Measurements from ENCODE around the gene HOXB2.
"Not testable (repeated sequence)": the region's sequence is repeated elsewhere in the genome, so short reads cannot be mapped to it uniquely, and the experiment has no call there.

The HOXB2 gene

DNA sequence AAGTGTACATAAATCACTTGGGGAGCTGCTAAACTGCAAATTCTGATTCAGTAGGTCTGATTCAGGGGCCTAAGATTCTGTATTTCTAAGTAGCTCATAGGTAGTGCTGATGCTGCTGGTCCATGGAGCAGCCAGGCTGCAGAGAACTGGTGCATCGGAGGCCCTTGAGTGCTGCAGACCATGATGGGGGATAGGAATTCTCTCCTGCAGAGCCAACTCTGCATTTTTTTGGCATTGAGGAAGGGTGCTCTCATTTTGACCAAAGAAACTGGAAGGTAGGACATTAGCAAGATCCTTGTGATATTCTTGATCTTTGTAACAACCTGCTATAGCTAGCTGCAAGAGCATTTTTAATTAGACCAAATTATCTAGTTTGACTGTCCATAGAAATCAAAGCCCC is 4.7 kb downstream of the HOXB2 start:
- peaks cover 29 to 65% (median 51%) of the 10 kb centered on the region in 3 experiments for H3K27me3 ChIP-seq (ENCODE audit: control insufficient read depth in 3 of 3, insufficient read depth in 3 of 3, low read depth in 1 of 3, low read length in 3 of 3)
- H3K4me1 ChIP-seq (ENCODE audit: control insufficient read depth in 2 of 2, insufficient read depth in 1 of 2, low read depth in 1 of 2, low read length in 2 of 2), result no peaks in the 10 kb centered on the region
- H3K18ac ChIP-seq (ENCODE audit: low read length), result no peak overlapping the region
- no peak overlapping the region for H2BK120ac ChIP-seq (ENCODE audit: low read depth, low read length)
- H4K8ac ChIP-seq (ENCODE audit: low read depth, low read length), result no peak overlapping the region
- no CpG with 5 or more reads among the region's 1 CpG for WGBS, 2 donors (ENCODE audit: extremely low coverage in 2 of 2, insufficient read length in 2 of 2, insufficient replicate concordance in 1 of 2)
- no peak overlapping the region for H4K91ac ChIP-seq (ENCODE audit: low read depth, low read length, poor library complexity)
- H3K23ac ChIP-seq (ENCODE audit: low read depth, low read length, poor library complexity), result no peak overlapping the region
- no peak overlapping the region for H3K27ac ChIP-seq (replicated peaks; ENCODE audit: low read length)
- no peak overlapping the region for H3K4me3 ChIP-seq (ENCODE audit: low read length in 2 of 2)
- DNase-seq (ENCODE audit: low spot score), result no peak
- H2BK12ac ChIP-seq (ENCODE audit: low read length), result no peak overlapping the region
- H2AFZ ChIP-seq (ENCODE audit: low read length), result no peak overlapping the region
- no peak overlapping the region for H2AK5ac ChIP-seq (ENCODE audit: low read depth, low read length)
- H3K36me3 ChIP-seq (replicated peaks in 1 of 2; ENCODE audit: control insufficient read depth in 2 of 2, insufficient read depth in 2 of 2, low read length in 2 of 2), result no peaks in the 10 kb centered on the region
- H2BK15ac ChIP-seq (ENCODE audit: low read length), result no peak overlapping the region
- no peak overlapping the region for H3K9ac ChIP-seq (ENCODE audit: low read depth, low read length, poor library complexity)
- no peaks in the 10 kb centered on the region for H3K79me1 ChIP-seq (ENCODE audit: low read depth, low read length)
- no peak overlapping the region for H3K14ac ChIP-seq (ENCODE audit: low read length)
- H3K4ac ChIP-seq (ENCODE audit: low read length), result no peak overlapping the region
- peaks cover 0 to 2% of the 10 kb centered on the region in 2 donors for H3K9me3 ChIP-seq (replicated peaks in 1 of 2; ENCODE audit: control insufficient read depth in 2 of 2, insufficient read depth in 1 of 2, low read depth in 1 of 2, low read length in 2 of 2)
- H3K4me2 ChIP-seq (ENCODE audit: insufficient read depth, low read length, poor library complexity, severe bottlenecking), result no peak overlapping the region
- H2BK5ac ChIP-seq (ENCODE audit: low read length), result no peak overlapping the region

DNA sequence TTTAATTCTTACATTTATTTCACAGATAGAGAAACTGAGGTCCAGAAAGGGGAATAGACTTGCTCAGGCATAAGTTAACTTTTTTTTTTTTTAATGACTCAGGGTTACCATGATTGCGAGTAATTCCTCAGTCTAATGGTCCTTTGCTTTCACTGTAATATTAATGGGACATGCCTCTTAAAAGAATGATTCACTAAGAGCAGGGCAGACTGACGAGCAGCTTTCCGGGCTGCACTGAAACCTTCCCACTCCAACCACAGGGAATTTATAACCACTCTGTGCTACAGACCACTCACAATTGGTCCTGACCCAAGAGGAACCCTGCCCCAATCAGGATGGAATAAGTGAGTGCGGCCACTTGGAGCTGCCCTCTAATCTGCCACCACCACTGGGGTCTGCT is 5.7 kb downstream of the HOXB2 start:
- Histone ChIP-seq H3K4ac (ENCODE audit: low read length) (no peak overlapping the region), H3K4me3 (ENCODE audit: low read length in 2 of 2) (no peak overlapping the region), H3K9ac (ENCODE audit: low read depth, low read length, poor library complexity) (no peak overlapping the region), H3K23ac (ENCODE audit: low read depth, low read length, poor library complexity) (no peak overlapping the region), H3K79me1 (ENCODE audit: low read depth, low read length) (no peaks in the 10 kb centered on the region), H2AFZ (ENCODE audit: low read length) (no peak overlapping the region), H3K14ac (ENCODE audit: low read length) (no peak overlapping the region), H2BK12ac (ENCODE audit: low read length) (no peak overlapping the region), H3K27ac (replicated peaks; ENCODE audit: low read length) (no peak overlapping the region), H3K27me3 (ENCODE audit: control insufficient read depth in 3 of 3, insufficient read depth in 3 of 3, low read depth in 1 of 3, low read length in 3 of 3) (peaks cover 24 to 59% (median 40%) of the 10 kb centered on the region in 3 experiments), H4K8ac (ENCODE audit: low read depth, low read length) (no peak overlapping the region), H2BK15ac (ENCODE audit: low read length) (no peak overlapping the region), H3K36me3 (replicated peaks in 1 of 2; ENCODE audit: control insufficient read depth in 2 of 2, insufficient read depth in 2 of 2, low read length in 2 of 2) (no peaks in the 10 kb centered on the region), H3K9me3 (replicated peaks in 1 of 2; ENCODE audit: control insufficient read depth in 2 of 2, insufficient read depth in 1 of 2, low read depth in 1 of 2, low read length in 2 of 2) (peaks cover 0 to 2% of the 10 kb centered on the region in 2 donors), H3K18ac (ENCODE audit: low read length) (no peak overlapping the region), H3K4me1 (ENCODE audit: control insufficient read depth in 2 of 2, insufficient read depth in 1 of 2, low read depth in 1 of 2, low read length in 2 of 2) (no peaks in the 10 kb centered on the region), H2AK5ac (ENCODE audit: low read depth, low read length) (no peak overlapping the region), H2BK120ac (ENCODE audit: low read depth, low read length) (no peak overlapping the region), H2BK5ac (ENCODE audit: low read length) (no peak overlapping the region), H4K91ac (ENCODE audit: low read depth, low read length, poor library complexity) (no peak overlapping the region), H3K4me2 (ENCODE audit: insufficient read depth, low read length, poor library complexity, severe bottlenecking) (no peak overlapping the region)
- no CpG with 5 or more reads among the region's 4 CpGs for WGBS, 2 donors (ENCODE audit: extremely low coverage in 2 of 2, insufficient read length in 2 of 2, insufficient replicate concordance in 1 of 2)
- DNase-seq (ENCODE audit: low spot score), result no peak

DNA sequence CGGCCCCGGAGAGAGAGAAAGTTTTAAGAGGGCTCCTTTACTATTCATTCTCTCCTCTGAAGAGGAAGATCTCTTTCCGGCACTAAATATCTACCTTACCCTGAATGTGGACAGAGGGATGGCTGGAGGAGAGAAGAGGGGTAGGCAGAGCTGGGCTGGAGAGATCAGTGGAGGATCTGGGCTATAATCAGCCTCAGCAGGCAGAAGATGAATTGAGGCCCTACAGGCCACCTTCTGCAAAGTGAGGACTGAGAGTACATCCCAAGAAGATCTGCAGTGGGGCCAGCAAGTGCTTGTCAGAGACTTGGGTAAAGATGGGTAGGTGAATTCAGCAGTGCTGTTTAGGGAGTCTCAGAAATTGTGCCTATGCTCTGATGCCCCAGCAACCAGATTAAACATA is 7.6 kb downstream of the HOXB2 start:
- H2BK12ac ChIP-seq (ENCODE audit: low read length), result no peak overlapping the region
- no peak overlapping the region for H2BK120ac ChIP-seq (ENCODE audit: low read depth, low read length)
- peaks cover 0 to 2% of the 10 kb centered on the region in 2 donors for H3K9me3 ChIP-seq (replicated peaks in 1 of 2; ENCODE audit: control insufficient read depth in 2 of 2, insufficient read depth in 1 of 2, low read depth in 1 of 2, low read length in 2 of 2)
- H3K14ac ChIP-seq (ENCODE audit: low read length), result no peak overlapping the region
- no peak overlapping the region for H3K27ac ChIP-seq (replicated peaks; ENCODE audit: low read length)
- H3K4me2 ChIP-seq (ENCODE audit: insufficient read depth, low read length, poor library complexity, severe bottlenecking), result no peak overlapping the region
- no peaks in the 10 kb centered on the region for H3K36me3 ChIP-seq (replicated peaks in 1 of 2; ENCODE audit: control insufficient read depth in 2 of 2, insufficient read depth in 2 of 2, low read length in 2 of 2)
- no peak overlapping the region for H2BK15ac ChIP-seq (ENCODE audit: low read length)
- no peak overlapping the region for H4K8ac ChIP-seq (ENCODE audit: low read depth, low read length)
- no CpG with 5 or more reads among the region's 3 CpGs for WGBS, 2 donors (ENCODE audit: extremely low coverage in 2 of 2, insufficient read length in 2 of 2, insufficient replicate concordance in 1 of 2)
- H3K23ac ChIP-seq (ENCODE audit: low read depth, low read length, poor library complexity), result no peak overlapping the region
- no peak overlapping the region for H3K9ac ChIP-seq (ENCODE audit: low read depth, low read length, poor library complexity)
- no peak for DNase-seq (ENCODE audit: low spot score)
- no peaks in the 10 kb centered on the region for H3K79me1 ChIP-seq (ENCODE audit: low read depth, low read length)
- H3K27me3 ChIP-seq (ENCODE audit: control insufficient read depth in 3 of 3, insufficient read depth in 3 of 3, low read depth in 1 of 3, low read length in 3 of 3), result peaks cover 14 to 60% (median 36%) of the 10 kb centered on the region in 3 experiments
- no peak overlapping the region for H3K18ac ChIP-seq (ENCODE audit: low read length)
- H4K91ac ChIP-seq (ENCODE audit: low read depth, low read length, poor library complexity), result no peak overlapping the region
- H2AFZ ChIP-seq (ENCODE audit: low read length), result no peak overlapping the region
- H3K4me3 ChIP-seq (ENCODE audit: low read length in 2 of 2), result no peak overlapping the region
- H2AK5ac ChIP-seq (ENCODE audit: low read depth, low read length), result no peak overlapping the region
- no peaks in the 10 kb centered on the region for H3K4me1 ChIP-seq (ENCODE audit: control insufficient read depth in 2 of 2, insufficient read depth in 1 of 2, low read depth in 1 of 2, low read length in 2 of 2)
- H2BK5ac ChIP-seq (ENCODE audit: low read length), result no peak overlapping the region
- no peak overlapping the region for H3K4ac ChIP-seq (ENCODE audit: low read length)

DNA sequence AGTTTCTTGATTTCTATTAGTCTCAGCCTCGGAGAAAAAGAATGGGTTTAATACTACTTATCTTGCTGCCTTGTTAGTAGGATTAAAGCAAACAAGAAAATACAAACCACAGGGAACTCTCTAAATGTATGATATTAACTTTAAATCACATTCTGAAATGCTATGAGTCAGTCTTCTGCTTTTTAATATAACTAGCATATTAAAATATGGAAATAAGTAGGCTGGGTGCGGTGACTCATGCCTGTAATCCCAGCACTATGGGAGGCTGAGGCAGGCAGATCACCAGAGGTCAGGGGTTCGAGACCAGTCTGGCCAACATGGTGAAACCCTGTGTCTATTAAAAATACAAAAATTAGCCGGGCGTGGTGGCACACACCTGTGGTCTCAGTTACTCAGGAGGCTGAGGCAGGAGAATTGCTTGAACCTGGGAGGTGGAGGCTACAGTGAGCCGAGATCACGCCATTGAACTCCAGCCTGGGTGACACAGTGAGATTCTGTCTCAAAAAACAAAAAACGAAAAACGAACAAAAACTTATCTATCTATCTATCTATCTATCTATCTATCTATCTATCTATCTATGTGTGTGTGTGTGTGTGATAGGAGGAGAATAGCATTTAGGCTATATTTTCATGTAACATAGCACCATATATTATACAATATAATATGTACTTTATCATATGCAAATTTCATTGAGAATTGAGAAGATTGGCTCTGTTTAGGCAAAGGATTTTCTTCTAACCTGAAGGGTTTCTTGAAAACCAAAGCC is 8.9 kb downstream of the HOXB2 start:
- H3K14ac ChIP-seq (ENCODE audit: low read length); H4K8ac ChIP-seq (ENCODE audit: low read depth, low read length); H3K9me3 ChIP-seq (replicated peaks in 1 of 2; ENCODE audit: control insufficient read depth in 2 of 2, insufficient read depth in 1 of 2, low read depth in 1 of 2, low read length in 2 of 2); H3K4me1 ChIP-seq (ENCODE audit: control insufficient read depth in 2 of 2, insufficient read depth in 1 of 2, low read depth in 1 of 2, low read length in 2 of 2); H3K9ac ChIP-seq (ENCODE audit: low read depth, low read length, poor library complexity); H2AK5ac ChIP-seq (ENCODE audit: low read depth, low read length); H3K79me1 ChIP-seq (ENCODE audit: low read depth, low read length); H2BK120ac ChIP-seq (ENCODE audit: low read depth, low read length); H3K4me2 ChIP-seq (ENCODE audit: insufficient read depth, low read length, poor library complexity, severe bottlenecking); H3K27ac ChIP-seq (replicated peaks; ENCODE audit: low read length); DNase-seq (ENCODE audit: low spot score); H3K36me3 ChIP-seq (replicated peaks in 1 of 2; ENCODE audit: control insufficient read depth in 2 of 2, insufficient read depth in 2 of 2, low read length in 2 of 2); H4K91ac ChIP-seq (ENCODE audit: low read depth, low read length, poor library complexity); H3K4me3 ChIP-seq (ENCODE audit: low read length in 2 of 2); H2BK5ac ChIP-seq (ENCODE audit: low read length); H3K18ac ChIP-seq (ENCODE audit: low read length); H3K4ac ChIP-seq (ENCODE audit: low read length); H2BK15ac ChIP-seq (ENCODE audit: low read length); H2AFZ ChIP-seq (ENCODE audit: low read length); H3K23ac ChIP-seq (ENCODE audit: low read depth, low read length, poor library complexity); H2BK12ac ChIP-seq (ENCODE audit: low read length): not testable (repeated sequence)
- WGBS, 2 donors (ENCODE audit: extremely low coverage in 2 of 2, insufficient read length in 2 of 2, insufficient replicate concordance in 1 of 2), result no CpG with 5 or more reads among the region's 9 CpGs
- peaks cover 5 to 60% (median 36%) of the 10 kb centered on the region in 3 experiments for H3K27me3 ChIP-seq (ENCODE audit: control insufficient read depth in 3 of 3, insufficient read depth in 3 of 3, low read depth in 1 of 3, low read length in 3 of 3)

Measured in neuronal stem cell (in vitro differentiated cells).